Transverse colon (tissue), 3 donors: ENCODE measurements around the gene JOSD1.

Experiments
- EP300 ChIP-seq: sonication (generic); formaldehyde crosslinking; IDR thresholded peaks from one replicate; pipeline ENCODE4 v1.6.1; 2017; ENCODE audit warnings: antibody characterized with exemption, low read depth
- POLR2A ChIP-seq: fragments of 450-650 bp; IDR thresholded peaks from one replicate; pipeline ENCODE4 v1.6.1; 2016; ENCODE audit warnings: antibody characterized with exemption, mild to moderate bottlenecking, moderate library complexity
- TF ChIP-seq, protein P1 (sequence below), 5 experiments: fragments of 200-600 bp in 3 of 5; fragments of 450-650 bp in 2 of 5; sonication (generic) in 3 of 5; IDR thresholded peaks; 1 replicate in 2 of 5; 2 replicates in 3 of 5; pipeline ENCODE4 v1.5.1; 2016 to 2017; ENCODE audit warnings: antibody characterized with exemption in 5 of 5, inconsistent platforms in 3 of 5, mild to moderate bottlenecking in 2 of 5, moderate library complexity in 1 of 5

DNA sequence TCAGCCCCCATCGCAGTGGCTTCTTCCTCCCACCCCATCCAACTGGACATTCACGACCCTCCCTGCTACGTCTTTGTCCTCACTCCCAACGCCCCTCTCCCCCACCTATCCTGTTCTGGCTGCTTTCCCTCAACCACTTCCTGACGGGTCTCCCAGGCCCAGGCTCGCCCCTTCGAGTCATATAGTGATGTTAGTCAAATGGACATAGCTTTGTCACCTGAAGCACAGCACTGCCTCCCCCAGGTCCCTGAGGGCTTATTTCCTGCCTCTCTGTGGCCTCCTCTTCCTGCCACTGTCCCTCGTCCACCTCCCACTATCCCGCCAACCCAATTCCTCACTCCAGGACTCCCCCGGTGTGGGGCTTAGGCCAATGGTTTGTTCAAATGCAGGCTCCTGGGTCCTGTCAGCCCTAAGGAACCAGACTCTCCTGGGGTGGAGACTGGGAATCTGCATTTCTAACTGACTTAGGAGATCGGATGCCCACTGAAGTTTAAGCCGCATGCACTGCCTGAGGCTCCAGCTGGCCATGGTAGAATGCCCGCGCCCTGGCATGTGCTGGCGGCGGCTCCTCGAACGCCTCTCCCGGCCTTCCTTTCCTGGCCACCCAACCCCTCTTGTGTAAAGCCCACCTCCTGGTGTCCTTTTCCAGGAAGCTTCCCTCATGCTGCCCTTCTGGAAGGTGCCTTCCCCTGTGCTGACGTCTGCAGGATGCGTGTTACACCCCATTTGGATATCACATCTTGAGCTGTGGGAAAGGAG lies 36.7 kb upstream of the JOSD1 start:
- TF ChIP-seq POLR2A (no peak), EP300 (no peak)
- TF ChIP-seq, protein P1, sequence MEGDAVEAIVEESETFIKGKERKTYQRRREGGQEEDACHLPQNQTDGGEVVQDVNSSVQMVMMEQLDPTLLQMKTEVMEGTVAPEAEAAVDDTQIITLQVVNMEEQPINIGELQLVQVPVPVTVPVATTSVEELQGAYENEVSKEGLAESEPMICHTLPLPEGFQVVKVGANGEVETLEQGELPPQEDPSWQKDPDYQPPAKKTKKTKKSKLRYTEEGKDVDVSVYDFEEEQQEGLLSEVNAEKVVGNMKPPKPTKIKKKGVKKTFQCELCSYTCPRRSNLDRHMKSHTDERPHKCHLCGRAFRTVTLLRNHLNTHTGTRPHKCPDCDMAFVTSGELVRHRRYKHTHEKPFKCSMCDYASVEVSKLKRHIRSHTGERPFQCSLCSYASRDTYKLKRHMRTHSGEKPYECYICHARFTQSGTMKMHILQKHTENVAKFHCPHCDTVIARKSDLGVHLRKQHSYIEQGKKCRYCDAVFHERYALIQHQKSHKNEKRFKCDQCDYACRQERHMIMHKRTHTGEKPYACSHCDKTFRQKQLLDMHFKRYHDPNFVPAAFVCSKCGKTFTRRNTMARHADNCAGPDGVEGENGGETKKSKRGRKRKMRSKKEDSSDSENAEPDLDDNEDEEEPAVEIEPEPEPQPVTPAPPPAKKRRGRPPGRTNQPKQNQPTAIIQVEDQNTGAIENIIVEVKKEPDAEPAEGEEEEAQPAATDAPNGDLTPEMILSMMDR (IDR thresholded peaks at IDR 0.05) = no peak
